ENCODE measurements around the gene RPL13. TPM values are rescaled to one million over a fixed set of nuclear protein-coding genes. Genes with fewer than 3 reads are reported as not detected.

RPL13 gene
- total RNA-seq, 2 experiments from 2014 or later, result 4,971 to 5,051 TPM

GRCh38 chr16:89536371-89536770, 24.1 kb upstream of the RPL13 start:
- CTCF ChIA-PET, result no interaction called here

GRCh38 chr16:89536886-89537548, 23.5 kb upstream of the RPL13 start:
- no peaks in the 10 kb centered on the region for H3K9me3 ChIP-seq (ENCODE audit: control insufficient read depth in 1 of 2, insufficient read depth in 1 of 2, low read length in 2 of 2)
- H3K4me3 ChIP-seq (ENCODE audit: low read length), result no peak overlapping the region
- Mint-ChIP-seq H3K36me3 (ENCODE audit: low read depth) (peaks cover 42% of the 10 kb centered on the region), H3K9me3 (no peaks in the 10 kb centered on the region), H3K4me1 (ENCODE audit: low read depth) (peaks cover 23% of the 10 kb centered on the region), H3K27me3 (no peaks in the 10 kb centered on the region), H3K27ac (peak overlapping the region; percentile 55), H3K4me3 (no peak overlapping the region)
- H3K27ac ChIP-seq (ENCODE audit: low read depth in 1 of 2, low read length in 2 of 2), result no peak overlapping the region
- no peaks in the 10 kb centered on the region for H3K27me3 ChIP-seq (ENCODE audit: control insufficient read depth in 1 of 2, insufficient read depth in 2 of 2, low read length in 2 of 2)
- TF ChIP-seq CTCF (IDR thresholded peaks at IDR 0.05), result no peak
- CTCF ChIA-PET, result no interaction called here
- H3K4me1 ChIP-seq (ENCODE audit: insufficient read depth, low read length), result peaks cover 34% of the 10 kb centered on the region
- peaks cover 41% of the 10 kb centered on the region for H3K36me3 ChIP-seq (ENCODE audit: insufficient read depth, low read length)
- no peak for DNase-seq
- ATAC-seq (ENCODE audit: poor library complexity), result no peak
- intact Hi-C loops (cut with DNase I, micrococcal nuclease), result no loop called here
- POLR2A ChIA-PET, result interaction anchor here (1.4 kb wide), 1 partner anchor 12 kb away, joined by 3 read pairs; no protein-coding TSS in a partner anchor

More at GRCh38 chr16:89536371-89536770, 24.1 kb upstream of the RPL13 start:
- Mint-ChIP-seq H3K9me3 (no peaks in the 10 kb centered on the region), H3K27me3 (no peaks in the 10 kb centered on the region), H3K4me1 (ENCODE audit: low read depth) (peaks cover 23% of the 10 kb centered on the region), H3K27ac (peak overlapping the region; percentile 55), H3K4me3 (no peak overlapping the region), H3K36me3 (ENCODE audit: low read depth) (peaks cover 39% of the 10 kb centered on the region)
- POLR2A ChIA-PET, result no interaction called here
- Histone ChIP-seq H3K4me3 (ENCODE audit: low read length) (no peak overlapping the region), H3K27ac (ENCODE audit: low read depth in 1 of 2, low read length in 2 of 2) (no peak overlapping the region), H3K9me3 (ENCODE audit: control insufficient read depth in 1 of 2, insufficient read depth in 1 of 2, low read length in 2 of 2) (no peaks in the 10 kb centered on the region), H3K36me3 (ENCODE audit: insufficient read depth, low read length) (peaks cover 40% of the 10 kb centered on the region), H3K4me1 (ENCODE audit: insufficient read depth, low read length) (peaks cover 34% of the 10 kb centered on the region), H3K27me3 (ENCODE audit: control insufficient read depth in 1 of 2, insufficient read depth in 2 of 2, low read length in 2 of 2) (no peaks in the 10 kb centered on the region)
- DNase-seq (no peak), ATAC-seq (ENCODE audit: poor library complexity) (no peak)
- intact Hi-C loops (cut with DNase I, micrococcal nuclease), result no loop called here
- TF ChIP-seq CTCF (IDR thresholded peaks at IDR 0.05), result no peak

GRCh38 chr16:89537549-89537925, 22.9 kb upstream of the RPL13 start:
- H3K4me1 Mint-ChIP-seq (ENCODE audit: low read depth), result peaks cover 25% of the 10 kb centered on the region
- DNase-seq (no peak), ATAC-seq (ENCODE audit: poor library complexity) (no peak)
- ChIA-PET POLR2A (interaction anchor here (1.4 kb wide), 1 partner anchor 11 kb away, joined by 3 read pairs; no protein-coding TSS in a partner anchor), CTCF (no interaction called here)
- TF ChIP-seq CTCF (IDR thresholded peaks at IDR 0.05), result no peak
- no peaks in the 10 kb centered on the region for H3K27me3 Mint-ChIP-seq
- Histone ChIP-seq H3K27me3 (ENCODE audit: control insufficient read depth in 1 of 2, insufficient read depth in 2 of 2, low read length in 2 of 2) (no peaks in the 10 kb centered on the region), H3K27ac (ENCODE audit: low read depth in 1 of 2, low read length in 2 of 2) (no peak overlapping the region), H3K9me3 (ENCODE audit: control insufficient read depth in 1 of 2, insufficient read depth in 1 of 2, low read length in 2 of 2) (no peaks in the 10 kb centered on the region), H3K4me1 (ENCODE audit: insufficient read depth, low read length) (peaks cover 34% of the 10 kb centered on the region), H3K36me3 (ENCODE audit: insufficient read depth, low read length) (peaks cover 40% of the 10 kb centered on the region), H3K4me3 (ENCODE audit: low read length) (no peak overlapping the region)
- no peak overlapping the region for H3K4me3 Mint-ChIP-seq
- no peaks in the 10 kb centered on the region for H3K9me3 Mint-ChIP-seq
- intact Hi-C loops (cut with DNase I, micrococcal nuclease), result no loop called here
- peak overlapping the region; percentile 12 for H3K27ac Mint-ChIP-seq
- H3K36me3 Mint-ChIP-seq (ENCODE audit: low read depth), result peaks cover 44% of the 10 kb centered on the region
